Inflammatory macrophage treated with lipopolysaccharide for 4 hours (primary cell): ENCODE measurements around the gene PRRX1.

Experiments
- DNase-seq: peaks from one replicate; pipeline ENCODE4 v3.0.0-alpha.2; 2020

The PRRX1 gene

DNA sequence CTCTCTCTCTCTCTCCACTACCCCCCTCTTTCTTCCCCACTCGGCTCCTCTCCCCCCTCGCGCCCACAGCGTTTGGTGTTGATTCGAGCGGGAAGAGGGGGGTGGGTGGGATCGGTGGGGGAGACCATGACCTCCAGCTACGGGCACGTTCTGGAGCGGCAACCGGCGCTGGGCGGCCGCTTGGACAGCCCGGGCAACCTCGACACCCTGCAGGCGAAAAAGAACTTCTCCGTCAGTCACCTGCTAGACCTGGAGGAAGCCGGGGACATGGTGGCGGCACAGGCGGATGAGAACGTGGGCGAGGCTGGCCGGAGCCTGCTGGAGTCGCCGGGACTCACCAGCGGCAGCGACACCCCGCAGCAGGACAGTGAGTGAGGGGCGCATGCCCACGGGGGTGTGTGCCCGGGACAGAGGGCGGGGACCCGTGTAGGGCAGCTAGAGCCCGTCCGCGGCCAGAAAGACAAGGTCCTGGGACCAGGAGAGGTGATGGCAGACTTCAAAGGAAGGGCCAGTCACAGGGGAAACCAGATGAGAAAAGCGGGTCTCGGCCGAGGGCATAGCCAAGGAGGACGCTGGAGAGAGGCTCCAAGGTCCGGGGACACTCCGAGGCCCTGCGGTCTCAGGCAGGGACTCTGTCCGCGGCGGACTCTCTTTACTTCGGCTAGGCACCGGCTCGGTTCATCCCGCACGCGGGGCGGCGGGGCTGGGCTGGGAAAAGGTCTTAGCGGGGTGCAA lies at the start of gene PRRX1:
Gene PRRX1 (plus strand): TSS at position 39 of the 735 bp plus-strand sequence. CDS start 88 bp downstream, at position 127.
- no peak for DNase-seq

DNA sequence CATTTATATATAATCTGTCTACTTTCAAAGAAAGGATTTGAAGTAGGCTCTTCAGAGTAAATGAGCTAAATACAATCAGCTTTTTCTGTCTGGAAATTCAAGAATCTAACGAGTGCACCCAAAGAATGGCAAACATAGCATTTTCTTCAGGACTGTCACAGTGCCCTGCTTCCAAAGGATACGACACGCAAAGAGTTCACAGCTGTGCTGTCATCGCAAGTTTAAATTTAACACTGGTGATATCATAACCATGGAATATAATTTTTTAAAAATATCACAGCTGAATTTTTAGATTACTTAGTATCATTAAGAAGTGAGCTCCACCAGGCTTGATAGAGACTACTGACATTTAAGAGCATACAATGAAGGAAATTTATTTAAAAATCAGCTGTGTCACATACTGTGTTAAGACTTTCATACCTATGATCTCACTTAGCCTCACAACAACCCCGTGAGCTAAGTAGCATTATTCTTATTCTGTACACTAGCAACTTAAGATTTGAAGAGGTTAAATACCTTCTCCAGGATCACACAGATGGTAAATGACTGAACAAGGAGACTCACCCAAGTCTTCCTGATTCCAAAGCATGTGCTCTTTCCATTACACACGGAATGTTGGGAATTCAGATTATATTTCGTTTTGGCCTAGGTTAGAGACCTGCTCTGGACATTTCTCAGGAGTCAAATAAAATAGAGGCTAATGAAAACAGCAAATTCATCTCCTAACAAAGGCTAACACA lies 46.2 kb upstream of the PRRX1 start:
- DNase-seq, result no peak

DNA sequence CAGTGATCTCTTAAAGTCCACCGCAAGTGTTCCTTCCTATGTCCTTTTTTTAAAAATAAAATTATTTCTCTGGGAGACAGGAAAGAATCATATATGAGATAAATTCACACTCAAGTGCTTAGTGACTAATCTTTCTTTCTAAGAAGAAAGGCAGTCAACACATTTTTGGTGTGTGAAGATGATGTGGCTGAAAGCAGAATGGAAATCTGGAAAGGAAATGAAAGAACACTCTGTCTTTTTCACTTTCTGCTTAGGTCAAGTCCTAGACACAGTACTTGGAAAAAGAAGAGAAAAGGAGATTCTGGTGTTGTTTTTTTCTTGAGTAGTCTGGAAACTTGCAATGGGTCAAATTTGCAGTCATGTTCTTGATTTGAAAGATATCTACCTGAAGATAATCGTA lies 45.5 kb upstream of the PRRX1 start:
- no peak for DNase-seq

DNA sequence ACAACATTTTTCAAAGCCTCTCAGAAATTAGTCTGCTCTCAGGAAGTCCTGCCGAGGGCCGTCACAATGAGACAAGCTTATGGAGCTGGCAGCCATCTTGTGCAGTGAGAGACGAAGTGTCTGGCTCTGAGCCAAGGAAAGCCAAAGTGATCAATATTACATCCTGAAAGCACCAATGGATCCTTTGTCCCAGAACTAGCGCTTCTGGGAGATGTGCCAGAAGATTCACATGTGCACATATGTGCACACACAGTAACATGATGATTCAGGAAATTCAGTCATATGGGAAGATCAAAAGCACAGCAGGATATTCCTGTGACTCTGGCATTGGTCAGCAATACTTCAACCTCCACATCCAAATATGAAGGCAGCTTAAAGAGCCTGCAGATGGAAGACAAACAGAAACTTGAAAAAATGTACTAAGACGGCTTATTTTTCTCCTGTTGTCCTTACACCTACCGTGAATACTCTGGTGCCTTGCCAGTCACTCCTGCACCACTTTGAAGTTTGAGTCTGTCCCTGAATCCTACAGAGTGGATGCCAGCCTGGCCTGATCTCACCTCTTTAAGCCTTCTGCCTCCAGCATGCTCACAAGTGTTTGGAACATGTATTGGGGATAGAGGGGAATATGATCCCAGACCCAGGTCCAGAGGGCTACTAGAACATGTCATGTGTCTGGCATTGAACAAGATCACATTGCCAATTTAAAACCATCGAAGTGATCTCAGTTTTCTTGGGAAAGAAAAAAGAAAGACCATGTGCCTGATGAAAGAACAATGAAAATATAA lies 44.5 kb upstream of the PRRX1 start:
- no peak for DNase-seq

DNA sequence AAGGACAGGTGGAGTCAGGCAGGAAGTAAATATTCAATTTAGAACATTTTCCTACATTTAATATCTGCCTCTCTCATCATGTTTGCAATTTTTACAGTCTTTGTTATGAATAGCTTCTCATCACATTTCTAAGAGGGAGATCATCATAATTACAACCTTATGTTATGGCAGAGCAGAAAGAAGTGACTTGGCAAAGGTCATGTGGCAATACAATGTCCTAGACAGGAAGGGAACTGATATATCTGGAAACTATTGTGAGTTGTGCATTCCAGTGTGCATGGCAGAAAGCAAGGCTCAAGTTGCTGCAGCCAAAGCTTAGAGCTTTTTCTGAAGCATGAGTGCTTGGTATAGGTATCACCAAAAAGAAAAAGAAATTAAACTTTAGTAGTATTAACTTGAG lies 43.8 kb upstream of the PRRX1 start:
- no peak for DNase-seq

DNA sequence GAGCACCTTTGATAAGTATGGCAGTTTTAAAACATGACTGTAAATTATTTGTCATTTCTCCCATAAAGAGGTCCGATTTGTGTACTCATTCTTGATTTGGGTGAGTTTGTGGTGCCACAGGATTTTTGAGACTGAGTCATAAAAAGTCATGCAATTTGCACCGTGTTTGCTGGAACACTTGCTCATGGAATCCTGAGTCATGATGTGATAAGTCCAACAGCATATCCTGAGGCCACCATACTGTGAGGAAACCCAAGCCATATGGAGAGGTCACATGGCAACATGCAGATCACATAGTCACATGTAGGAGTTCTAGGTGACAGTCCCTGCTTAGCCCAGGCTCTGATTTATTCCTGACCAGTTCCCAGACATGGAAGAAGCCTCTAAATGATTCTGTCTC lies 40.8 kb upstream of the PRRX1 start:
- peak; percentile 3 for DNase-seq

DNA sequence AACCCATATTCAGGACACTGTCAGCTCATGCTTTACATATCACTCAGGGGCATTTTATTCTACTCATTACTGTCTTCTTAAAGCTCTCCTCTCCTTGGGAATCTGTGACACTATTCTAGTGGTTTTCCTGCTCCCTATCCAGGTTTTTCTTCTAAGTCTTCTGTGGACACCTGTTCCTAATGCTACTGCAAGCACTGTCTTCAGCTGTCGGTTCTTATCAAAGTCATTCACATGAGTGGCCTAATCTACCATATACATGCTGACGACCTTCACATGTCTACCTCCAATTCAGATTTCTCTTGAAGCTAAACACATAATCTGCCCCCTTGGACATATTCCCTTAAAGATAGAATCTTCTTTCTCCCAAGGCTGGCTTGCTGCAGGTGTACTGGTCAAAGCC lies 39.8 kb upstream of the PRRX1 start:
- no peak for DNase-seq

DNA sequence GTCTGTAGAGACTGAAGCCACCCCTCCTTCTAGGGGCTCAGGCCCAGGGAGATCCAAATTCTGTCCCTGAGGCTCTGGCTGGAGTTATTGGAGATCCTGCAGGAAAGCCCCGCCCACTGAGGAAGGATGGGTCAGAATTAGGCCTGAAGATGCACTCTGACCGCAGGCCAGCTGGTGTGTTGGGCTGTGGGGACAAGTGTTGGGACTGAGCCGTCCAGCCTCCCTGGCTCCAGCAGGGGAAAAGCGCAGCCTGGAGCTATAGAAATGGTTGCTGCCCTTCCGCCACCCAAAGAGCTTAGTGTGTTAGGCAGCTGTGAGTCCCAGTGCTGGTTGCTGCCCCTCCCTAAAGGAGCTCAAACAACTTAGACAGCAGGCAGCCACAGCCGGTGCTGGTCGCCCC lies 33.0 kb upstream of the PRRX1 start:
- no peak for DNase-seq

DNA sequence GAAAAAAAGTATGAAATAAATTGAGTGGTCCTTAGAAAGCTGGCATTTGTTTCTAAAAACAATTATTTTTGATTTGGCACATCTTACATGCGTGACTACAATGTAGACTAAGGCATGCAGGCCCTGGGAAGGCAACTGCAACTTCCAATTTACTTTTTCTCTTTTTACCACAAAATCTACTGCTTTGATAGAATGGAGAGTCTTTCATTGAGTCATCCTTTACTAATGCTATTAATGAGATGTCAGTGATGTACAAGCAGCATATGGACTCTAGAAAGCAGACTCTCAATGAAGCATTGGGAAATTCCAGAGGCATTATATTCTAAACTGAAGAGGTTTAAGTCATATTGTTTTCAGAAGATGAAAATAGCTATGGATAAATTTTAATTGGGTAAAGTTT lies 29.6 kb upstream of the PRRX1 start:
- DNase-seq, result no peak

DNA sequence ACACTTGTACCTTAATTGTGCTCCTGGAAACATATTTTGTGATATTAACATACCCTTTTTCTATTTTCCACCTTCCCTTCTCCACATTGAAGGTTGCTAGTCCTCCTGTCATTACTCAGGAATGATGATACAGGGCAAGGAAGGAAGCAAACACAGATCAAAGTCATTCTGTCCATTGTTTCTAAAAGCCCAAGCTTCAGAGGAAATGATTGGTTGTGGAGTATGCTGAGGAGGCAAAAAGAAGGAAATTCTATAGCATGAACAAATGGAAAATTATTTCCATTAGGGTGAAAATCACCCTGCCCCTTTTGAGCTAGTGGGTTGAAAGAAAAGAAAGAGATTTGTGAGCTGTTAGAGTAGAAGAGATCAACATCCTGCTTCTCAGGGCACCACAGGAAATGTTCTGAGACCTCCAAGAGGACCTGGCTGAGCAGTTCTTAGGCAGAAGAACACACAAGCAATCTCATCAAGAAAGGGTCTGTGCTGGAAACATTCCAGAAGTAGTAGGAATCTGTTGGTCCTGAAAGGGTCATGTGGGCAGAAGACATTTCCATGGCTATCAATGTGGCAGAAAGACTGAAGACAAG lies 29.0 kb upstream of the PRRX1 start:
- DNase-seq, result no peak

DNA sequence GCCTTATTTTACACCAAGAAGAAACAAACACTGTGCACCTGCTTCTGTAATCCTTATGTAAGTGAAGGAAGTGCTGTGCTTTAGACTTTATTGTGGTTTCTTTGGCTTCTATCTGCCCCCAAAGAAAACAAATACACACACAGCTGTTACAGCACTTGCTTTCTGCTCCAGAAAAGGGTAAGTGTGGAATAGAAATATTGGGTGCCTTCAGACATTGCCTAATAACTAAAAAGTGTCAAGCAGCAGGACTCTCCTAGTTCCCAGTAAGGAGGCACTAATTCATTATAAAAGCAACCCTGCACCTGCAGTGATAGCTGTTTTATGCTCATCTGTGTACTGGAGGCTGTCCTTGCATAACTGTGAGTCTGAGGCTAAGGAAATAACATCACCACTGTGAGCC lies 23.4 kb upstream of the PRRX1 start:
- no peak for DNase-seq

DNA sequence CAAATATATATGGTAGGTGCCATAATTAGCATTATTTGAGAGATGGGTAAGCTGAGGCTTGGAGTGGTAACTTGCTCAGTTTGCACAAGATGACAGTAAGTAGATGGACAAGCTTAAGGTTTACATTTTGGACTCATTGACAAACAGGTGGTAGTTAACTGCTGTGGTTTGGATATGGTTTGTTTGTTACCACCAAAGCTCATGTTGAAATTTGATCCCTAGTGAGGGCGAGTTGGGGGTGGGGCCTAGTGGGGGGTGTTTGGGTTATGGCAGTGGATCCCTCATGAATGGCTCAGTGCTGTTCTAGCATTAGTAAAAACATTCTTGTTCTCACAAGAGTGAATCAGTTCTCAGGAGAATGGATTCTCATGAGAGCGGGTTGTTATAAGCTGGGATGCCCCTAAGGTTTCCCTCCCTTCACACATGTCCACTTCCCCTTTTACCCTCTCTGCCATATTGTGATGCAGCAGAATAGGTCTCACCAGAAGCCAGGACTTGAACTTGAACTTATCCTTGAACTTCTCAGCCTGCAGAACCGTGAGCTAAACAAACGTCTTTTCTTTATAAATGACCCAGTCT lies 6.6 kb upstream of the PRRX1 start:
- DNase-seq, result no peak

DNA sequence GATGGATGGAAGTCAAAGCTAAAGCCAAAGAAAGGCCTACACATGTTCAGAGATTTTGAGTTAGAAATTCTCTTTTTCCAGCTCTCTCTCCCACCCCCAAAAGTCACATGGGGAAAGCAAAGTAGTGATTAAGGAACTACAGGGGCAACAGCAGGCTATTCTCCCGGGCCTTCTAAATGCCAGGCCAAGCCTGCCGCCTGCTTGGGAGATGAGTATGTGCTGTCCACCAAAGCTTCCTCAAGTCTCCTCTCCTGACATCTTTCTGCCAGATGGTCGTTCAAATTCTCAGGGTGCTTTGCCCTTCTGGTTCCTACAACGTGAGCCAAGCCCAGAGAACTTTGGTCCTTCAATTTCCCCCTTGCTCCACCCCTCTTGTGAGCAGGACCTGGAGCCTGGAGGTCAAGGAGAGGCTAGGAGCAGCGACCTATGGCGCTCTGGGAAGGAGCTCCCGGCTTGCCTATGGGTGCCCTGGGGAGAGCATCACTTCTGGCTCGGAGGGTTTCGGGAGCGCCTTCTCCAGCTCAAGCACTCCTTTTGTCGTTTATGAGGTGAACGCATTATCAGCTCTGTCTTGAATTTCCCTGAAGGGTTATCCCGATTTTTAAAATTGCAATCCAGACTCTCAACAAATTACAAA lies 4.4 kb upstream of the PRRX1 start:
- DNase-seq, result no peak

DNA sequence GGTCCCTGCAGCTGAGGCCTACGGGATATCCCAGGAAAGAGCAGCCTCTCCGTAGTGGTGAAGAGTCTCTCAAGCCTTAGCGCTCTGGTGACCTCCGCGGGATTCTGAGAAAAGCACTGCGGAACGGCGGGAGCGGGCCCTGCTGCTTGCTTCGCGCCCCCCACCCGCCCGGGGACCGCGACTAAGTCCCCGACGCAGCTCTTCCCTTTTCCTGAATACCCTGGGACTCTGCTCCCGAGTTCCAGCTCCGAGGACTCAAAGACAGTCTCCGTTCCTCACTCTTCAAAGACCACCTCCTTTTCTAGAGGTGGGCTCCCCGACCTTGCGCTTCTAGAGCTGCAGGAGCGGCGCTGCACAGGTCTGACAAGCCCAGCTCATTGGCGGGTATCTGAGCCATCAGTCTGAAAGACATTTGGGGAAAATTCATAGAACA lies 3.6 kb upstream of the PRRX1 start:
- no peak for DNase-seq

DNA sequence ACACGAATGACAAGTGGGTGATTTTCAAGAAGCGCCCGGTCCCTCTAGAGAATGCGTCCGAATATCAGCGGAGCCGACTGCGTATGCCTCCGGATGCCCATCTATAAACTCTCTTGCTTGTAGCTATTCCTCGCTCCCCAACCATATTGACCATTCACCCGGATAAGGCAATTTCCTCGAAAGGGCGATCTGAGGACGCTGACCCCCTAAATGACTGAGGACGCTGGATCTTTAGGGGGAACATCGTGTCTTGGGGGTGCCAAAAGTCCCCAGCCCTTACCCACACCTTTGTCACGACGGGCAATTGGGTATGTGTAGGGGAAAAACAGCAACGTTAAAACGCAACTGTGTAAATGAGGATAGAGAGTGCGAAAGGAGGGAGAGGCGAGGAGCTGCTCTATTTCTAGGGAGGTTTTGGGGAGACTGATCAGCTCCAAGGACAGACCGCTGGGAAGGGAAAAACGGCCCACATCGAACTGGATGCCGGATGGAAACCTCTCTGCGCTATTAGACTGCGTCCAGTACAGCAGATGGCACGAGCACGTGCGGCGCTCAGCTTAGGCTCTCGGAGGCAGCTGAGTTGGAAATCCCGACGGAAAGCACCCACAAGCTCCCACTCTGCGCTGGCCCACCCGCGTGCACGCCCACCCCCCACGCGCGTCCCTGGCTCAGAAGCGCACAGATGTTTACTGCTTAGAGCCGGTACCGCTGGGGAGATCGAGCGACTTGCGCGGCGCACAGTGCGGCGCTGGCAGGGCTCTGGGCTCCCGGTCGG lies 2.9 kb upstream of the PRRX1 start:
- DNase-seq, result no peak

DNA sequence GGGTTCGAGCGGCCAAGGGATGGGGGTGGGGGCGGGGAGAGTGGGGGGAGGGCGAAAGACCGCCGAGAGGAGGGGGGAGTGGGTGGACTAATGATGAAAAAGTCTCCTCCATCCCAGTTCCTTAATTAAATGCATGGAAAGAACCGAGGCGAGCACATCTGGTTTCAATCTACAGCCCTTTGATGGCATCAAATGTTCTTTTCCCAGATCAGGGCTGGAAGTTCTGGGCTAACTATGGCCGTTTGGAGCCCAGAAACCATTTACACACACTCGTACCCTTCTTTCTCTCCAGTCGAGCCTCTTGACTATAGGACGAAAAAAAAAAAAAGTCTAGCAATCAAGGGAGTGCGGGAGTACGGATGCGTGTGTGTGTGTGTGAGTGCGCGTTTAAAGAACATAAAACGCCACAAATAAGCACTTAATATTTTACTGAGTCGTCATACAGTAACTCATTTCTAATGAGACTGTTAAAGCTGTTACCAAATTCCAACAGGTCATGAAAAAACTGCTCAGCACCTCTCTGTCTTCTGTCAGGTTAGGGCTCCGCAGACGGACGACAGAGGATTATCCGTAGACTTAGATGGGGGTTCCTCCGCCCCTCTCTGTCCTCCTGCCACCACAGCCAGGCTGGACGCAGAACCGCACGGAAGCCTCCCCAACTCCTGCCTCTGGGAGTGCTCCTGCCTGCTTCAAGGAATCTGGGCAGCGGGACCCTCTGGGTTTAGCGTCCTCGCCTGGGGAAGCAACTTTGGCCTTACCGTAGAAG lies 2.1 kb upstream of the PRRX1 start:
- DNase-seq, result no peak

DNA sequence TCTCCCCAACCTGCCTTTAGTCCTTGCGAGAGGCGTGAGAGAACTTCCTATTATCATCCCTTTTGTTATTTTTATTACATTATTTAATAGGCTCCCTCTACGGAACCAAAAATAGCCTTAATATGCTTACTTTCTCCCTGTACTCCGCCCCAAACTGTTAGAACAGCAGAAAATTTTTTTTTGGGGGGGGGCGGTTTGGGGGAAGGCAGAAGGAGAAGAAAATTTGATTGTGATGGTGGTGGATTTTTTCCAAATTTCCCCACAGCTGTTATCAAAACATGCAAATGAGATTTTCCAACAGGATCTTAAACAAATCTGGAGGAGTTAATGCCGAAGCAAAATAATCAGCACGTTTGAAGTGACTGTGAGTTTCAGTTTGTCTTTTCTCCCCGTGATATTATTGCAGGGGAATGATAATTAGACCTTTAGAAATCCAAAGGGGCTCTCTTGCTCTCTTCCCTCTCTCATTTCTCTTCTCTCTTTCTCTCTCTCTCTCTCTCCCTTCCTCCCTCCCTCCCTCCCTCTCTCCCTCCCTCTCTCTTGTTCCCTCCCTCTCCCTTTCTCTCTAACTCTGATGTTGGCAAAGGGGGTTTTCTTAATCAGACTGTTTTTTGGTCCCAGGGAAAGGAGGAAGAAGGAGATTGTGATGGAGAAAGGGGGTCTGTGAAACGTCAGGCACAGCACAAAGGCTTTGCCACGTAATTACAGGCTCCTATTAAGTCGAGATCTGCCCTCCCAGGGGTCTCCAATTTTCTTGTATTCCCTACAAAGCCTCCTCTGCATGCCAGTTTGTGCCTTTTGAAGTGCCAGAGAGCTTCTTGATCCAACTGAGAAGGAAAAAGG lies 1.1 kb upstream of the PRRX1 start:
- peak; percentile 12 for DNase-seq

DNA sequence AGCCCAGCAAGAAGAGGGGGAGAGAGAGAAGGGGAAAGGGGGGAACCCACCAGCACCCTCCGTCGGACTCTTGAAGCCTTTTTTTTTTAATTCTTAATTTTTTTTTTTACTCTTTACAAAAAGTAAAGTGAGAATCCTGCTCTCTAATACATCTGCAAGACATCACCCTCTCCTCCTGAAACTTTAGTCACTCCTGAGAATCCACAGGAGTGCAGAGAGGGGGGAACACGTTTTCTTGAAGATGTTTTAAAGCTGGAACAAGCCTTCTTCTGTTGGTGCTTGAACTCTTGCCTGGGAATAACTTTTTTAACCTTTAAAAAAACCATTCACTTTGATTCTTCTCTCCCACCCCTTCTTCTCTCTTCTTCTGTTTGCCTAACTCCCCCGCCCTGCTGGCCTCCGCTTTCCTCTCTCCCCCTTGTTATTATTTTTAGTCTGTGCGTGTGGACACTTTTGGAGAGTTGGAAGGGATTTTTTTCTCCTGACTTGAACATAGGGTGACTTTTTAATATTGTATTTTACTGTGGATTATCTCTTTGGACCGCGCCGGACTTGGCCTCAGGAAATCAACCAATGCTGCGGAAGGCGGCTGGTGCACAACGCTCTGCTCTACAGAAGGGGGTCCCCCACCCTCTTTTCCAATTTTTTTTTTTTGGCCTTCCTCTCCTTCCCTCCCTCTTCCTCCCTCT lies 383 bp upstream of the PRRX1 start:
- no peak for DNase-seq
